Neural progenitor cell (in vitro differentiated cells): Measurements from ENCODE around the gene CDCA8. TPM values are rescaled to one million over a fixed set of nuclear protein-coding genes. Genes with fewer than 3 reads are reported as not detected.

Experiments
- DNase-seq: peaks from one replicate; pipeline ENCODE4 v3.0.0-alpha.2; 2016; ENCODE audit warnings: low spot score
- H2AFZ ChIP-seq: fragments of 200-600 bp; sonication (generic); replicated peaks from 2 replicates; pipeline ENCODE4 v1.6.1; 2016; ENCODE audit warnings: antibody characterized with exemption
- H3F3A ChIP-seq: fragments of 200-600 bp; sonication (generic); 2 replicates; pipeline ENCODE4 v1.6.1; 2016; ENCODE audit warnings: antibody characterized with exemption, low read depth
- H3K27ac ChIP-seq: fragments of 200-600 bp; sonication (generic); 2 replicates; pipeline ENCODE4 v1.5.1; 2016; ENCODE audit warnings: mild to moderate bottlenecking
- H3K27me3 ChIP-seq: fragments of 200-600 bp; sonication (generic); 2 replicates; pipeline ENCODE4 v1.6.1; 2016; ENCODE audit warnings: mild to moderate bottlenecking, moderate library complexity
- H3K36me3 ChIP-seq: fragments of 200-600 bp; sonication (generic); 2 replicates; pipeline ENCODE4 v1.5.1; 2016
- H3K4me1 ChIP-seq: fragments of 200-600 bp; sonication (generic); 2 replicates; pipeline ENCODE4 v1.6.1; 2016; ENCODE audit warnings: mixed run types
- H3K4me2 ChIP-seq: fragments of 200-600 bp; sonication (generic); 2 replicates; pipeline ENCODE4 v1.6.1; 2016
- H3K4me3 ChIP-seq: fragments of 200-600 bp; sonication (generic); 2 replicates; pipeline ENCODE4 v1.5.1; 2016
- H3K79me2 ChIP-seq: fragments of 200-600 bp; sonication (generic); 2 replicates; pipeline ENCODE4 v1.6.1; 2016; ENCODE audit warnings: low read depth
- H3K9ac ChIP-seq: fragments of 200-600 bp; sonication (generic); 2 replicates; pipeline ENCODE4 v1.6.1; 2016
- H3K9me3 ChIP-seq: fragments of 200-600 bp; sonication (generic); 2 replicates; pipeline ENCODE4 v1.5.1; 2016; ENCODE audit warnings: low read depth
- H4K20me1 ChIP-seq: fragments of 200-600 bp; sonication (generic); 2 replicates; pipeline ENCODE4 v1.6.1; 2016; ENCODE audit warnings: low read depth
- H3K27ac Mint-ChIP-seq: 3 replicates; pipeline ENCODE4 v1.8.0; 2021; ENCODE audit warnings: mixed read lengths
- H3K27me3 Mint-ChIP-seq: 2 replicates; pipeline ENCODE4 v1.8.0; 2022; ENCODE audit warnings: low read depth, mild to moderate bottlenecking, inconsistent platforms, moderate library complexity, mixed read lengths; ENCODE audit not compliant: insufficient read depth
- H3K36me3 Mint-ChIP-seq: 3 replicates; pipeline ENCODE4 v1.8.0; 2021; ENCODE audit warnings: mixed read lengths
- H3K4me1 Mint-ChIP-seq: 3 replicates; pipeline ENCODE4 v1.8.0; 2021; ENCODE audit warnings: mixed read lengths
- H3K4me3 Mint-ChIP-seq: 3 replicates; pipeline ENCODE4 v1.8.0; 2021; ENCODE audit warnings: mild to moderate bottlenecking, moderate library complexity, mixed read lengths
- H3K9me3 Mint-ChIP-seq: 3 replicates; pipeline ENCODE4 v1.8.0; 2020; ENCODE audit warnings: mixed read lengths
- CTCF ChIP-seq: fragments of 200-600 bp; sonication (generic); IDR thresholded peaks from 2 replicates; pipeline ENCODE4 v1.5.1; 2017; ENCODE audit warnings: antibody characterized with exemption, mild to moderate bottlenecking
- EZH2 ChIP-seq: fragments of 200-600 bp; sonication (generic); IDR thresholded peaks from 2 replicates; pipeline ENCODE4 v1.6.1; 2017; ENCODE audit warnings: antibody characterized with exemption, mild to moderate bottlenecking, moderate library complexity
- EZH2phosphoT487 ChIP-seq: fragments of 200-600 bp; sonication (generic); IDR thresholded peaks from 2 replicates; pipeline ENCODE4 v1.6.1; 2017; ENCODE audit warnings: antibody characterized with exemption
- total RNA-seq: library from RNA; depleted of rRNA; stranded (reverse); fragments of >200 nt; gene quantifications from 2 replicates; pipeline ENCODE4 v1.2.3, GENCODE V29; 2015; ENCODE audit warnings: low replicate concordance

Gene CDCA8
- total RNA-seq, 1 donor from 2014 or later, result 49.3 TPM

- no peak overlapping the region for H3K27ac ChIP-seq
- H3K4me1 ChIP-seq, result peaks cover 4% of the 10 kb centered on the region
- H3K27me3 ChIP-seq, result no peaks in the 10 kb centered on the region
- H4K20me1 ChIP-seq, result no peaks in the 10 kb centered on the region
- no peak overlapping the region for H2AFZ ChIP-seq
- DNase-seq, result no peak
- H3K79me2 ChIP-seq, result no peaks in the 10 kb centered on the region
- Mint-ChIP-seq H3K27ac (no peak overlapping the region), H3K4me3 (no peak overlapping the region), H3K36me3 (peaks cover under 1% of the 10 kb centered on the region), H3K4me1 (no peaks in the 10 kb centered on the region), H3K27me3 (peaks cover 5% of the 10 kb centered on the region), H3K9me3 (no peaks in the 10 kb centered on the region)
- TF ChIP-seq EZH2phosphoT487, result no peak
- TF ChIP-seq EZH2, result no peak
- no peak for TF ChIP-seq CTCF
- no peak overlapping the region for H3K9ac ChIP-seq
- no peak overlapping the region for H3K4me2 ChIP-seq
- H3K36me3 ChIP-seq, result no peaks in the 10 kb centered on the region
- no peak overlapping the region for H3K4me3 ChIP-seq
- H3F3A ChIP-seq, result peaks cover 3% of the 10 kb centered on the region
- H3K9me3 ChIP-seq, result no peaks in the 10 kb centered on the region
Measured at GRCh38 chr1:37714689-37715088, 22.4 kb downstream of the CDCA8 start.

GRCh38 chr1:37716321-37716720, 24.0 kb downstream of the CDCA8 start:
- no peak overlapping the region for H3K27ac ChIP-seq
- H3K36me3 ChIP-seq, result no peaks in the 10 kb centered on the region
- no peaks in the 10 kb centered on the region for H3K27me3 ChIP-seq
- Mint-ChIP-seq H3K36me3 (no peaks in the 10 kb centered on the region), H3K4me1 (no peaks in the 10 kb centered on the region), H3K9me3 (no peaks in the 10 kb centered on the region), H3K27ac (no peak overlapping the region), H3K27me3 (peaks cover 5% of the 10 kb centered on the region), H3K4me3 (no peak overlapping the region)
- H3K4me1 ChIP-seq, result peaks cover 4% of the 10 kb centered on the region
- no peaks in the 10 kb centered on the region for H3K79me2 ChIP-seq
- H3F3A ChIP-seq, result no peaks in the 10 kb centered on the region
- H3K9ac ChIP-seq, result no peak overlapping the region
- TF ChIP-seq EZH2phosphoT487 (no peak), CTCF (no peak), EZH2 (no peak)
- DNase-seq, result no peak
- no peaks in the 10 kb centered on the region for H4K20me1 ChIP-seq
- no peaks in the 10 kb centered on the region for H3K9me3 ChIP-seq
- no peak overlapping the region for H2AFZ ChIP-seq
- H3K4me3 ChIP-seq, result no peak overlapping the region
- no peak overlapping the region for H3K4me2 ChIP-seq

- Histone ChIP-seq H3K27ac (no peak overlapping the region), H3K4me1 (peaks cover 4% of the 10 kb centered on the region), H2AFZ (no peak overlapping the region), H3K9ac (no peak overlapping the region), H3K79me2 (no peaks in the 10 kb centered on the region), H3K4me2 (no peak overlapping the region), H3K36me3 (no peaks in the 10 kb centered on the region), H3K9me3 (no peaks in the 10 kb centered on the region), H3F3A (no peaks in the 10 kb centered on the region), H4K20me1 (no peaks in the 10 kb centered on the region), H3K4me3 (no peak overlapping the region), H3K27me3 (no peaks in the 10 kb centered on the region)
- Mint-ChIP-seq H3K27ac (no peak overlapping the region), H3K4me3 (no peak overlapping the region), H3K36me3 (no peaks in the 10 kb centered on the region), H3K27me3 (peaks cover 5% of the 10 kb centered on the region), H3K9me3 (no peaks in the 10 kb centered on the region), H3K4me1 (peaks cover 3% of the 10 kb centered on the region)
- no peak for TF ChIP-seq CTCF
- TF ChIP-seq EZH2phosphoT487, result no peak
- no peak for TF ChIP-seq EZH2
- no peak for DNase-seq
Measured at GRCh38 chr1:37717631-37718030, 25.3 kb downstream of the CDCA8 start.
